SKM-1 treated with dmso at 0.1 percent for 144 hours (cell line): Measurements from ENCODE around the gene UCP2.
"Not testable (repeated sequence)": the region's sequence is repeated elsewhere in the genome, so short reads cannot be mapped to it uniquely, and the experiment has no call there.

Experiments used
- DNase-seq: peaks from one replicate; lab custom pipeline; 2025; ENCODE audit not compliant: unreplicated experiment; lab: John Stamatoyannopoulos, UW

UCP2 gene

DNA sequence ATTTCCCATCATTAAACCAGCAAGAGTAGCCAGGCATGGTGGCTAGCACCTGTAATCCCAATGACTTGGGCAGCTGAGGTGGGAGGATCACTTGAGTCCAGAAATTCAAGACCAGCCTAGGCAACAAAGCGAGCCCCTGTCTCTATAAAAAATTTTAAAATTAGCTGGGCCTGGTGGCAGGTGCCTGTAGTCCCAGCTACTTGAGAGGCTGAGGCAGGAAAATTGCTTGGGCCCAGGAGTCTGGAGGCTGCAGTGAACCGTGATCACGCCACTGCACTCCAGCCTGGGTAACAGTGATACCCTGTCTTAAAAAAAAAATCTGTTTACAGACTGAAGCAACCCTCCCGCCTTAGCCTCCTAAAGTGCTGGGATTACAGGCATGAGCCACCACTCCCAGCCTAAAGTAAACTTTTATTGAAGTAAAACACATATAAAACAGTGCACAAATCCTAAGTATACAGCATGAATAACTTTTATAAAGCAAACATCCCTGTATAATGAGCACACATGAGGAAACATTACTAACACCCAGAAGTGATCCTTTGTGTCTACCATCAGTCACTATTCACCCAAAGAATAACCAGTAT lies 13.6 kb upstream of the UCP2 start:
- no peak for DNase-seq

- no peak for DNase-seq
Observed at GRCh38 chr11:73995731-73996130, 13.1 kb upstream of the UCP2 start.

DNA sequence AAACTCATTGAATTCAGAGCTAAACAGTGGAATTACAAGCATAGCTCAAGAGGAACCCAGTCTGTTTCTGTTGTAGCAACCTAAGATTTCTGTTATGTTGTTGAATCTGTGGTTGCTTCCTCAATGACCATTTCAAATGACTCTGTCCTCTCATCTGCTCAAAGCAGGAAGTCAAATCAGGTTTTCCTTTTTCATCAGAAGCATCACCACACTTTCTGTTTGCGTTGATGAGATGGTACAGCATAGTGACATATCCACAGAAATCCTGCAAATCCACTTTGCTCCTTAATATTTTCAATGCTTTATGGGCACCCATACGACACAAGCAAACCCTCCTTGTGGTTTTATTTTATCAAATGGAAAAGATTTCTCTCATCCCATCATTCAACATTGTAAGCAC lies 12.6 kb upstream of the UCP2 start:
- peak; percentile 85 for DNase-seq

- no peak for DNase-seq
Observed at GRCh38 chr11:73991471-73992006, 8.9 kb upstream of the UCP2 start.

- no peak for DNase-seq
Observed at GRCh38 chr11:73990730-73991129, 8.1 kb upstream of the UCP2 start.

DNA sequence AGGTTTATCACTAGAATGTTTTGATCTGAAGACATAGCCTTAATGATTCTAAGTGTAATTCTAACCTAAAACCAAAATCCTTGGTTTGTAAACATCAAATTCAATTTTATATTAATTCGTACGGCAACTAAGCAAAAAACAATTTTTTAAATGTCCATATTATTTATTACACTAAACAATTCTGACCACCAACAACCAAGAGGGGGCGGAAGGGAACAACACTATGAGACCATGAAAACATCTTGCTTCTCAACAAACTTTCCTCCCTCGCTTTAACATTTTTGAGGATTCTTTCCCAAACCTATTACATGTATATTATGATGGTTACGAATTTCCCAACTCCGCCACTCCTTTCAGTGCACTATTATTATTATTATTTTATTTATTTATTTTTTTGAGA lies 6.5 kb upstream of the UCP2 start:
- no peak for DNase-seq

DNA sequence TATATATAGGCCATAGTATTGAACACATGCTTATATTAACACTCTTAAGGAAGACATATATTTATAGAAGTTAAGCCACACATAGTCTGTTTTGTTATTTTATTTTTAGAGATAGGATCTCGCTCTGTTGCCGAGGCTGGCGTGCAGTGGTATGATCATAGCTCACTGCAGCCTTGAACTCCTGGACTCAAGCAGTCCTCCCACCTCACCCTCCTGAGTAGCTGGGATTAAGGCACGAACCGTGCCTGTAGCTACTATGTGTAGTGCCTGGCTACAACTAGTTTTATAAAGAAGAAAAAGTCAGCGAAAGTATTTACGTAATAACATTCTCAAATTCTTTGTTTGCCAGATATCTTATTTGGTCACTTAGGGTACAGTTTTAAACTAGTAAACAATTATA lies 5.6 kb upstream of the UCP2 start:
- DNase-seq, result no peak

DNA sequence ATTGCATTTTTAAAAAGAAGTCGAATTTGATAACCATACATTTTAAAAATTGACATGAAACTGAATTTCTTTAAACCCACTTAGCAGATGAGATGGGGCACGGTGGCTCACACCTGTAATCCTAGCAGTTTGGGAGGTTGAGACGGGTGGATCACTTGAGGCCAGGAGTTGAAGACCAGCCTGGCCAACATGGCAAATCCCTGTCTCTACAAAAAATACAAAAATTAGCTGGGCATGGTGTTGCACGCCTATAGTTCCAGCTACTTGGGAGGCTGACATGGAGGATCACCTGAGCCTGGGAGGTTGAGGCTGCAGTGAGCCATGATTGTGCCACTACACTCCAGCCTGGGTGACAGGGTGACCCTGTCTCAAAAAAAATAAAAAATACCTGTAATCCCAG lies 3.0 kb upstream of the UCP2 start:
- not testable (repeated sequence) for DNase-seq

DNA sequence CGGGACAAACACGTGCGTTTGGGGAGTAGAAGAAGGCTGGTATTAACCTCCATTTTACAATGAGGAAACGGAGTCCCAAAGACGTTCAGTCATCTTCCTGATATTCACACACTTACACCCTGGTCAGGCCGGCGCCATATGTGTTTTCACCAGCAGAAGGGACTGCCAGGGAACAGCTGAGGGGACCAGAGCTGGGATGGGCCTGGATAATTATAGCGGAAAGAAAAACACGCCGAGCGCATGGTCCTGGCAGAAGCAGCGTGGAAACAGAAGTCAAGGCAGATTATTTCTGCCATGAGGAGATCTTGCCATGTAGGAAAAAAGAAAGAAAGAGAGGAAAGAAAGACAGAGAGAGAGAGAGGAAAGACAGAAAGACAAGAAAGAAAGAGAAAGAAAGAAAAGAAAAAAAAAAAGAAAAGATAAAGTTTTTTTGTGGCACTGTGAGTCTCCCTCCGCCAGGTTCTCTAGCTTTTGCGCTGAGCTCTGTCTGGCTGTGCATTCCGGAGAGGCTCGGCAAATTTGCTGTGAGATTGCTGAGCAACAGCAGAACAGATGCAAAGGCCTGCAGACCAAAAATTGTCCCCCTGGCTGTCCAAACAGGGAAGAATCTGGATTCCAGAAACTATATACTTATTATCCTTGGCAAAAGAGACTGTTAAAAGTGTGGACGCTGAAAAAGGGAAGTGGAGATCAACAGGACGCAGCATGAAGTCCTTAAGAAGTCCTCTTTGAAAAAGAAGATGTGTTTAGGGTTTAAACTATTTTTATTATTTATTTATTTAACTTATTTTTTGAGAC lies 1.3 kb upstream of the UCP2 start:
- peak; percentile 50 for DNase-seq

GRCh38 chr11:73982990-73983740 lies 522 bp upstream of the UCP2 start:
- peak; percentile 96 for DNase-seq

GRCh38 chr11:73981051-73981805 lies 1.4 kb downstream of the UCP2 start:
- no peak for DNase-seq

DNA sequence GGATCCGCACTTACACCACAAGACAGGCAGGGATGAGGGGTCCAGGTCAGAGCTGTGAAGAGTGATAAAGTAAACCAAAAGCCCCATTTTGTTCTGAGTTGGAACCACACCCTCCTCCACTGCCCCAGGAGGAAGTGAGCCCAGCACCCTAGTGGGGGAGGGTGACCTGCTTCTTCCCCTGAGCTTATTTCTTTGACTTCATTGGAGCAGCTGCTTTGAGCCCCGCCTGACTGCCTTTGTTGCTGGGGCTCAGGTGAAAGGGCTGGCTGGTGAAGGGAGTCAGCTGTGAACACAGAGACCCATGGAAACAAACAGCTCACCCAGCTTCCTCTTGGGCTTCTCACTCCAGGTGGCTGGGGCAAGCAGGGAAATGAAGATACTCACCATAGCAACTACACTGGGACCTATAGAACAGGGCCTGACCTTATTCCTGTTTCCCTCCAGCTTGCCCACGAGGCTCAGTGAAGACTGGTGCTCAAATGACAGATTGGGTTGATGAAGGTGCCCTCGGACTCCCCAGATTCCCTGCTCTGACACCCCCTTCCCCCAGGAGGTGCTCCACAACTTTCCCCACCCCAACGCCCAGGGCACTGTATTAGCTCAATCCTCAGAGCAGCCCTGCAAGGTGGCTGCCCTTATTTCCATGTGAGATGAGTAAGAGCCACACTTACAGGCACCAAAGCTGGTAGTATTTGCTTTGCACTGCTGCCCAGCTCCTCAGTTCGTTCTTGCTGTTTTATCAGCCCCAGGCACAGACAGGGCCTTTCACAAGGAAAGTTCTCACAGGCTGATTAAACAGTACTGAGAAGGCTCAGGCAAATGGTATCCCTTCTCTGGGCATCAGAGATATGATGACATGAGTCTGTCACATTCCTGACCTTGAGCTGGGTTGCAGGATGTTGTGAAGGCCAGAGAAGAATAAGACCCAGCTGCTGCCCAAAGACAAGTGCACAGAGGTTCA lies 2.4 kb downstream of the UCP2 start:
- peak; percentile 79 for DNase-seq

- no peak for DNase-seq
Observed at GRCh38 chr11:73978576-73979086, 4.0 kb downstream of the UCP2 start.

- DNase-seq, result no peak
Observed at GRCh38 chr11:73977856-73978519, 4.7 kb downstream of the UCP2 start.

GRCh38 chr11:73976451-73977151 lies 6.0 kb downstream of the UCP2 start:
- no peak for DNase-seq

GRCh38 chr11:73975479-73975757 lies 7.2 kb downstream of the UCP2 start:
- DNase-seq, result no peak

- DNase-seq, result no peak
Observed at GRCh38 chr11:73974604-73975478, 7.8 kb downstream of the UCP2 start.
